Measurements from ENCODE around the gene LITAF.
"Not testable (repeated sequence)": the region's sequence is repeated elsewhere in the genome, so short reads cannot be mapped to it uniquely, and the experiment has no call there.

Gene LITAF

DNA sequence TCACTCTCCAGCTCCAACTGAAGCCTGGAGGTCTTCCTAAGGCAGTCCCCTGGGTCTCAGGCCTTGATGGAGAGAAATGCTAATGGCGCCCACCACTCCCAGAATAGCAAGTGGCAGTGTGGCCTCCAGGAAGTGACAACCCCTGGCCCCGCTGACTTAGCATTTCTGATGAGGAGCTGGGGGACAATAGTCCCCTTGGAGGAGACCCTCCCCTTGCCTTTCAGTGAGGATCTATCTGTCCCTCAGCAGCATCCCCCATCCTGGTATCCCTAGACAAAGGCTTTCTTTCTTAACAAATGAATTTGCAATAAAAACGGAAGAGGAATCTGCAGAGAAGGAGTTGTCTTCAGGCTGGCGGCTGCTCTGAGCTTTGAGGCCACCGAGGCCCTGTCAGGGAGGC lies 68.8 kb downstream of the LITAF start:
- H3K4me2 ChIP-seq (ENCODE audit: low read depth, low read length, poor library complexity, severe bottlenecking), result no peak overlapping the region

DNA sequence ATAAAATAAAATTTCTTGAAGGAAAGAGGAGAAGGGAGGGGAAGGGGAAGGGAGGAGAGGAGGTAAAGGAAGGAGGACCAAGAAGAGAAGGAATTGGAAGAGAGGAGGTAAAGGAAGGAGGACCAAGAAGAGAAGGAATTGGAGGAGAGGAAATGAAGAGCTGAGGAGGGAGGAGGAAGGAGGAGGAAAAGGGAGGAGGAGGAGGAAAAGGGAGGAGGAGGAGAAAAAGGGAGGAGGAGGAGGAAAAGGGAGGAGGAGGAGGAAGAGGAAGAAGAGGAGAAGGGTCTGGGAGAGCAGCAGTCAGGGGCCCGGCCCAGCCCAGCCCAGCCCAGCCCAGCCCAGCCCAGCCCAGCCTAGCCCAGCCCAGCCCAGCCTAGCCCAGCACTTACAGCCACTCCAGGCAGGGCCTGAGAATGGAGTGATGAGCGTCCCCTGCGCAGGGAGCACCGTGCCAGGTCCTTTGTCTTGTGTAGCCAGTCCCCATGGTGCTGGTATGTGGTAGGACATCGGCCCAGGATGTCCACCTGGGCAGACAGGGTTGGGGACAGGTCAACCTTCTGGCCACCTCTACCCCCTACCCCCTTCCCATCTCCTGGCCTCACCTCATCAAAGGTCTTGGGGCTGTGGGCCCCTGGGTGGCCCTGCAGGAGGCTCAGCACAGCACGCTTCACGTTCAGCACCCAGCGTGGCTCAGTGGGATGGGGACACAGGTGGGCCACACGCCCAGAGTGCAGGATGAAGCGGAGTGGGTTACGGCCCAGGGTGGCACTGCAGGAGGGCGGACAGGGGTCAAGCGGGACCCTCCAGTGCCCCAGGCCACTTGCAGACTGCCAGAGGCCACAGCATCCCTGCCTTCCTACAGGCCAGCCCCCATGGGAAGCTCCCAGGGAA lies 70.9 kb downstream of the LITAF start:
- no peak for TF ChIP-seq EZH2phosphoT487 (conservative IDR thresholded peaks at IDR 0.05; ENCODE audit: low read length)
- TF ChIP-seq, protein P1, sequence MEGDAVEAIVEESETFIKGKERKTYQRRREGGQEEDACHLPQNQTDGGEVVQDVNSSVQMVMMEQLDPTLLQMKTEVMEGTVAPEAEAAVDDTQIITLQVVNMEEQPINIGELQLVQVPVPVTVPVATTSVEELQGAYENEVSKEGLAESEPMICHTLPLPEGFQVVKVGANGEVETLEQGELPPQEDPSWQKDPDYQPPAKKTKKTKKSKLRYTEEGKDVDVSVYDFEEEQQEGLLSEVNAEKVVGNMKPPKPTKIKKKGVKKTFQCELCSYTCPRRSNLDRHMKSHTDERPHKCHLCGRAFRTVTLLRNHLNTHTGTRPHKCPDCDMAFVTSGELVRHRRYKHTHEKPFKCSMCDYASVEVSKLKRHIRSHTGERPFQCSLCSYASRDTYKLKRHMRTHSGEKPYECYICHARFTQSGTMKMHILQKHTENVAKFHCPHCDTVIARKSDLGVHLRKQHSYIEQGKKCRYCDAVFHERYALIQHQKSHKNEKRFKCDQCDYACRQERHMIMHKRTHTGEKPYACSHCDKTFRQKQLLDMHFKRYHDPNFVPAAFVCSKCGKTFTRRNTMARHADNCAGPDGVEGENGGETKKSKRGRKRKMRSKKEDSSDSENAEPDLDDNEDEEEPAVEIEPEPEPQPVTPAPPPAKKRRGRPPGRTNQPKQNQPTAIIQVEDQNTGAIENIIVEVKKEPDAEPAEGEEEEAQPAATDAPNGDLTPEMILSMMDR (IDR thresholded peaks at IDR 0.05; ENCODE audit: insufficient read depth, low read length, poor library complexity, severe bottlenecking), result no peak
- H2AFZ ChIP-seq (ENCODE audit: low read depth, low read length, severe bottlenecking), result no peak overlapping the region
- H4K20me1 ChIP-seq (ENCODE audit: low read depth, low read length), result no peaks in the 10 kb centered on the region
- no peak overlapping the region for H3K9ac ChIP-seq (ENCODE audit: low read length)
- no peaks in the 10 kb centered on the region for H3K27me3 ChIP-seq (ENCODE audit: low read length)
- H3F3A ChIP-seq (ENCODE audit: insufficient read depth), result no peaks in the 10 kb centered on the region
- H3K9me3 ChIP-seq (ENCODE audit: insufficient read depth, low read length), result no peaks in the 10 kb centered on the region
- no peak overlapping the region for H3K4me2 ChIP-seq (ENCODE audit: low read depth, low read length, poor library complexity, severe bottlenecking)
- no peaks in the 10 kb centered on the region for H3K36me3 ChIP-seq (ENCODE audit: low read length)
- no peak overlapping the region for H3K27ac ChIP-seq (ENCODE audit: low read depth, low read length)
- no peaks in the 10 kb centered on the region for H3K79me2 ChIP-seq (ENCODE audit: insufficient read depth, low read length)
- no peak overlapping the region for H3K4me3 ChIP-seq (ENCODE audit: insufficient read depth, low read length, poor library complexity, severe bottlenecking)
- H3K9me2 ChIP-seq (replicated peaks; ENCODE audit: insufficient read depth, low read length), result no peaks in the 10 kb centered on the region

More for the DNA sequence above, 68.8 kb downstream of the LITAF start:
- H3K36me3 ChIP-seq (ENCODE audit: low read length), result no peaks in the 10 kb centered on the region
- no peaks in the 10 kb centered on the region for H3F3A ChIP-seq (ENCODE audit: insufficient read depth)
- H3K9me2 ChIP-seq (replicated peaks; ENCODE audit: insufficient read depth, low read length), result no peaks in the 10 kb centered on the region
- no peaks in the 10 kb centered on the region for H4K20me1 ChIP-seq (ENCODE audit: low read depth, low read length)
- no peaks in the 10 kb centered on the region for H3K27me3 ChIP-seq (ENCODE audit: low read length)
- no peak overlapping the region for H3K4me3 ChIP-seq (ENCODE audit: insufficient read depth, low read length, poor library complexity, severe bottlenecking)
- no peaks in the 10 kb centered on the region for H3K79me2 ChIP-seq (ENCODE audit: insufficient read depth, low read length)
- H3K9me3 ChIP-seq (ENCODE audit: insufficient read depth, low read length), result no peaks in the 10 kb centered on the region
- H2AFZ ChIP-seq (ENCODE audit: low read depth, low read length, severe bottlenecking), result no peak overlapping the region
- H3K9ac ChIP-seq (ENCODE audit: low read length), result no peak overlapping the region
- H3K27ac ChIP-seq (ENCODE audit: low read depth, low read length), result no peak overlapping the region
- no peak for TF ChIP-seq EZH2phosphoT487 (conservative IDR thresholded peaks at IDR 0.05; ENCODE audit: low read length)
- TF ChIP-seq, protein P1 (IDR thresholded peaks at IDR 0.05; ENCODE audit: insufficient read depth, low read length, poor library complexity, severe bottlenecking), result no peak

- Histone ChIP-seq H3K79me2 (ENCODE audit: insufficient read depth, low read length) (no peaks in the 10 kb centered on the region), H3K4me3 (ENCODE audit: insufficient read depth, low read length, poor library complexity, severe bottlenecking) (no peak overlapping the region), H2AFZ (ENCODE audit: low read depth, low read length, severe bottlenecking) (no peak overlapping the region), H3K27me3 (ENCODE audit: low read length) (no peaks in the 10 kb centered on the region), H4K20me1 (ENCODE audit: low read depth, low read length) (no peaks in the 10 kb centered on the region), H3F3A (ENCODE audit: insufficient read depth) (no peaks in the 10 kb centered on the region), H3K9ac (ENCODE audit: low read length) (no peak overlapping the region), H3K36me3 (ENCODE audit: low read length) (no peaks in the 10 kb centered on the region), H3K9me3 (ENCODE audit: insufficient read depth, low read length) (no peaks in the 10 kb centered on the region), H3K27ac (ENCODE audit: low read depth, low read length) (no peak overlapping the region), H3K4me2 (ENCODE audit: low read depth, low read length, poor library complexity, severe bottlenecking) (no peak overlapping the region), H3K9me2 (replicated peaks; ENCODE audit: insufficient read depth, low read length) (no peaks in the 10 kb centered on the region)
- TF ChIP-seq, protein P1 (IDR thresholded peaks at IDR 0.05; ENCODE audit: insufficient read depth, low read length, poor library complexity, severe bottlenecking), result no peak
- no peak for TF ChIP-seq EZH2phosphoT487 (conservative IDR thresholded peaks at IDR 0.05; ENCODE audit: low read length)
These were observed 72.4 kb downstream of the LITAF start for GRCh38 chr16:11514283-11514682.

- H2AFZ ChIP-seq (ENCODE audit: low read depth, low read length, severe bottlenecking); H3K9me3 ChIP-seq (ENCODE audit: insufficient read depth, low read length); H3K9me2 ChIP-seq (replicated peaks; ENCODE audit: insufficient read depth, low read length); H3K9ac ChIP-seq (ENCODE audit: low read length); H3K27me3 ChIP-seq (ENCODE audit: low read length); H4K20me1 ChIP-seq (ENCODE audit: low read depth, low read length); H3K36me3 ChIP-seq (ENCODE audit: low read length); H3K4me3 ChIP-seq (ENCODE audit: insufficient read depth, low read length, poor library complexity, severe bottlenecking); H3K27ac ChIP-seq (ENCODE audit: low read depth, low read length); H3F3A ChIP-seq (ENCODE audit: insufficient read depth); H3K4me2 ChIP-seq (ENCODE audit: low read depth, low read length, poor library complexity, severe bottlenecking); H3K79me2 ChIP-seq (ENCODE audit: insufficient read depth, low read length): not testable (repeated sequence)
These were observed 73.4 kb downstream of the LITAF start for GRCh38 chr16:11513366-11513765.

Data from SU-DHL-6 (cell line).